Activated CD8-positive, alpha-beta memory T cell treated with anti-CD3 and anti-CD28 coated beads, Interleukin-2, amount 10 ng/mL, durations not matched to agents 7 days and 5 days (primary cell): Measurements from ENCODE around the gene PPP2R2C. TPM values are rescaled to one million over a fixed set of nuclear protein-coding genes. Genes with fewer than 3 reads are reported as not detected.

Experiments used
- ATAC-seq: fragments of 150-1000 bp; cut with Tn5 transposase; one replicate; pipeline ENCODE4 v1.10.0; 2021; ENCODE audit warnings: moderate library complexity
- CTCF ChIA-PET: fragments of 350-600 bp; sonication (Branson Sonifier 250); formaldehyde crosslinking; loops from one replicate; lab custom pipeline; 2021; ENCODE audit warnings: antibody characterized with exemption; lab: Charles Lee
- DNase-seq: peaks from one replicate; pipeline ENCODE4 v3.0.0-alpha.2; 2020
- H3K27ac Mint-ChIP-seq: one replicate; pipeline ENCODE4 v1.8.0; 2021; ENCODE audit warnings: mild to moderate bottlenecking, mixed read lengths
- H3K27me3 Mint-ChIP-seq: one replicate; pipeline ENCODE4 v1.8.0; 2021; ENCODE audit warnings: mixed read lengths
- H3K36me3 Mint-ChIP-seq: one replicate; pipeline ENCODE4 v1.8.0; 2021; ENCODE audit warnings: mild to moderate bottlenecking, mixed read lengths
- H3K4me1 Mint-ChIP-seq: one replicate; pipeline ENCODE4 v1.8.0; 2021; ENCODE audit warnings: mixed read lengths
- H3K4me3 Mint-ChIP-seq: one replicate; pipeline ENCODE4 v1.8.0; 2021; ENCODE audit warnings: mild to moderate bottlenecking, moderate library complexity, mixed read lengths
- H3K9me3 Mint-ChIP-seq: one replicate; pipeline ENCODE4 v1.8.0; 2022; ENCODE audit warnings: low read depth, mixed read lengths
- total RNA-seq, 2 experiments: library from RNA; stranded (reverse); gene quantifications; one replicate each; pipeline ENCODE4 v1.2.3, GENCODE V29; 2021

PPP2R2C gene
- total RNA-seq, 2 experiments from 2014 or later, result not detected

GRCh38 chr4:6426571-6427438, 45.6 kb downstream of the PPP2R2C start:
- no peak overlapping the region for H3K27ac Mint-ChIP-seq
- H3K4me3 Mint-ChIP-seq, result no peak overlapping the region
- CTCF ChIA-PET, result no interaction called here
- H3K27me3 Mint-ChIP-seq, result peaks cover 10% of the 10 kb centered on the region
- ATAC-seq, result no peak
- H3K4me1 Mint-ChIP-seq, result peaks cover 10% of the 10 kb centered on the region
- DNase-seq, result no peak
- H3K9me3 Mint-ChIP-seq, result no peaks in the 10 kb centered on the region
- no peaks in the 10 kb centered on the region for H3K36me3 Mint-ChIP-seq

- ATAC-seq (no peak), DNase-seq (no peak)
- CTCF ChIA-PET, result no interaction called here
- no peak overlapping the region for H3K4me3 Mint-ChIP-seq
- no peaks in the 10 kb centered on the region for H3K9me3 Mint-ChIP-seq
- peaks cover 10% of the 10 kb centered on the region for H3K27me3 Mint-ChIP-seq
- no peak overlapping the region for H3K27ac Mint-ChIP-seq
- H3K4me1 Mint-ChIP-seq, result peaks cover 10% of the 10 kb centered on the region
- H3K36me3 Mint-ChIP-seq, result no peaks in the 10 kb centered on the region
Observed at GRCh38 chr4:6425911-6426310, 46.5 kb downstream of the PPP2R2C start.

GRCh38 chr4:6425336-6425735, 47.1 kb downstream of the PPP2R2C start:
- Mint-ChIP-seq H3K9me3 (no peaks in the 10 kb centered on the region), H3K4me1 (peaks cover 10% of the 10 kb centered on the region), H3K4me3 (no peak overlapping the region), H3K36me3 (no peaks in the 10 kb centered on the region), H3K27ac (no peak overlapping the region), H3K27me3 (peaks cover 10% of the 10 kb centered on the region)
- peak; percentile 36 for ATAC-seq
- DNase-seq, result peak; percentile 63
- CTCF ChIA-PET, result no interaction called here

GRCh38 chr4:6424425-6424824, 48.0 kb downstream of the PPP2R2C start:
- Mint-ChIP-seq H3K36me3 (no peaks in the 10 kb centered on the region), H3K9me3 (no peaks in the 10 kb centered on the region), H3K4me3 (no peak overlapping the region), H3K27me3 (peaks cover 10% of the 10 kb centered on the region), H3K27ac (no peak overlapping the region), H3K4me1 (peaks cover 10% of the 10 kb centered on the region)
- ATAC-seq (no peak), DNase-seq (no peak)
- CTCF ChIA-PET, result no interaction called here

GRCh38 chr4:6423575-6423974, 48.8 kb downstream of the PPP2R2C start:
- DNase-seq (no peak), ATAC-seq (no peak)
- CTCF ChIA-PET, result no interaction called here
- no peaks in the 10 kb centered on the region for H3K9me3 Mint-ChIP-seq
- H3K36me3 Mint-ChIP-seq, result no peaks in the 10 kb centered on the region
- peaks cover 10% of the 10 kb centered on the region for H3K4me1 Mint-ChIP-seq
- H3K4me3 Mint-ChIP-seq, result no peak overlapping the region
- H3K27ac Mint-ChIP-seq, result no peak overlapping the region
- H3K27me3 Mint-ChIP-seq, result peaks cover 10% of the 10 kb centered on the region

- Mint-ChIP-seq H3K9me3 (no peaks in the 10 kb centered on the region), H3K27ac (no peak overlapping the region), H3K36me3 (no peaks in the 10 kb centered on the region), H3K27me3 (peaks cover 12% of the 10 kb centered on the region), H3K4me1 (peaks cover 10% of the 10 kb centered on the region), H3K4me3 (no peak overlapping the region)
- CTCF ChIA-PET, result no interaction called here
- ATAC-seq (no peak), DNase-seq (no peak)
Observed at GRCh38 chr4:6422866-6423265, 49.5 kb downstream of the PPP2R2C start.

- Mint-ChIP-seq H3K9me3 (no peaks in the 10 kb centered on the region), H3K27ac (no peak overlapping the region), H3K4me3 (no peak overlapping the region), H3K36me3 (no peaks in the 10 kb centered on the region), H3K27me3 (peaks cover 7% of the 10 kb centered on the region), H3K4me1 (peaks cover 10% of the 10 kb centered on the region)
- no peak for ATAC-seq
- DNase-seq, result no peak
- CTCF ChIA-PET, result no interaction called here
Observed at GRCh38 chr4:6422105-6422504, 50.3 kb downstream of the PPP2R2C start.

GRCh38 chr4:6421397-6421796, 51.0 kb downstream of the PPP2R2C start:
- peaks cover 10% of the 10 kb centered on the region for H3K4me1 Mint-ChIP-seq
- H3K27me3 Mint-ChIP-seq, result peaks cover 5% of the 10 kb centered on the region
- no peak for DNase-seq
- CTCF ChIA-PET, result no interaction called here
- no peaks in the 10 kb centered on the region for H3K36me3 Mint-ChIP-seq
- H3K4me3 Mint-ChIP-seq, result no peak overlapping the region
- no peak for ATAC-seq
- H3K27ac Mint-ChIP-seq, result no peak overlapping the region
- no peaks in the 10 kb centered on the region for H3K9me3 Mint-ChIP-seq

- H3K9me3 Mint-ChIP-seq, result no peaks in the 10 kb centered on the region
- CTCF ChIA-PET, result no interaction called here
- peaks cover 7% of the 10 kb centered on the region for H3K27me3 Mint-ChIP-seq
- no peaks in the 10 kb centered on the region for H3K36me3 Mint-ChIP-seq
- ATAC-seq (no peak), DNase-seq (no peak)
- H3K27ac Mint-ChIP-seq, result no peak overlapping the region
- peaks cover 10% of the 10 kb centered on the region for H3K4me1 Mint-ChIP-seq
- no peak overlapping the region for H3K4me3 Mint-ChIP-seq
Observed at GRCh38 chr4:6420972-6421371, 51.4 kb downstream of the PPP2R2C start.

- Mint-ChIP-seq H3K4me1 (peaks cover 2% of the 10 kb centered on the region), H3K27ac (no peak overlapping the region), H3K36me3 (no peaks in the 10 kb centered on the region), H3K27me3 (peaks cover 9% of the 10 kb centered on the region), H3K9me3 (no peaks in the 10 kb centered on the region), H3K4me3 (no peak overlapping the region)
- no peak for ATAC-seq
- CTCF ChIA-PET, result no interaction called here
- DNase-seq, result no peak
Observed at GRCh38 chr4:6420036-6420435, 52.4 kb downstream of the PPP2R2C start.

- CTCF ChIA-PET, result no interaction called here
Observed at GRCh38 chr4:6419452-6420028, 52.9 kb downstream of the PPP2R2C start.

GRCh38 chr4:6418193-6418755, 54.1 kb downstream of the PPP2R2C start:
- ATAC-seq, result no peak
- no peak overlapping the region for H3K27ac Mint-ChIP-seq
- no peaks in the 10 kb centered on the region for H3K36me3 Mint-ChIP-seq
- H3K9me3 Mint-ChIP-seq, result no peaks in the 10 kb centered on the region
- H3K4me3 Mint-ChIP-seq, result no peak overlapping the region
- peaks cover 10% of the 10 kb centered on the region for H3K27me3 Mint-ChIP-seq
- CTCF ChIA-PET, result no interaction called here
- H3K4me1 Mint-ChIP-seq, result no peaks in the 10 kb centered on the region
- no peak for DNase-seq

More at GRCh38 chr4:6419452-6420028, 52.9 kb downstream of the PPP2R2C start:
- DNase-seq, result no peak
- Mint-ChIP-seq H3K4me1 (no peaks in the 10 kb centered on the region), H3K4me3 (no peak overlapping the region), H3K27ac (no peak overlapping the region), H3K9me3 (no peaks in the 10 kb centered on the region), H3K36me3 (no peaks in the 10 kb centered on the region), H3K27me3 (peaks cover 9% of the 10 kb centered on the region)
- ATAC-seq, result no peak

- H3K36me3 Mint-ChIP-seq, result no peaks in the 10 kb centered on the region
- DNase-seq (no peak), ATAC-seq (no peak)
- no peak overlapping the region for H3K4me3 Mint-ChIP-seq
- no peaks in the 10 kb centered on the region for H3K9me3 Mint-ChIP-seq
- H3K4me1 Mint-ChIP-seq, result no peaks in the 10 kb centered on the region
- H3K27ac Mint-ChIP-seq, result no peak overlapping the region
- CTCF ChIA-PET, result no interaction called here
- peaks cover 10% of the 10 kb centered on the region for H3K27me3 Mint-ChIP-seq
Observed at GRCh38 chr4:6417516-6418050, 54.8 kb downstream of the PPP2R2C start.
